ENCODE measurements around the gene ZNF562. TPM values are rescaled to one million over a fixed set of nuclear protein-coding genes. Genes with fewer than 3 reads are reported as not detected.
"Not testable (repeated sequence)": the region's sequence is repeated elsewhere in the genome, so short reads cannot be mapped to it uniquely, and the experiment has no call there.

Gene ZNF562
- 10 to 100 TPM; 18.8 to 22.5 TPM for total RNA-seq

GRCh38 chr19:9674663-9675357, at the start of gene ZNF562:
TSS of gene ZNF562 (minus strand) at chr19:9675100. CDS start at chr19:9660744, 14,356 bp downstream.
- Mint-ChIP-seq H3K27ac (peak within 1 kb of the TSS; percentile 93), H3K4me1 (peaks cover 26% of the 10 kb centered on the region), H3K4me3 (peak within 1 kb of the TSS; percentile 86), H3K36me3 (ENCODE audit: low read depth) (peaks cover 51% of the 10 kb centered on the region), H3K27me3 (no peaks in the 10 kb centered on the region), H3K9me3 (peaks cover 38% of the 10 kb centered on the region)
- CTCF ChIA-PET: interaction anchor here (0.6 kb wide), 2 partner anchors 82 to 85 kb away, joined by 3 to 6 read pairs; no protein-coding TSS in a partner anchor
- peak; percentile 85 for DNase-seq
- POLR2A ChIA-PET: interaction anchor here (0.7 to 1.1 kb wide), 4 partner anchors 11 to 94 kb away, joined by 3 to 6 read pairs (median 5); partner anchors contain the start of gene ZNF846

GRCh38 chr19:9724157-9724556, 49.3 kb upstream of the ZNF562 start:
- CTCF ChIA-PET: no interaction called here
- H3K9me3 Mint-ChIP-seq: peaks cover 39% of the 10 kb centered on the region
- no peaks in the 10 kb centered on the region for H3K27me3 Mint-ChIP-seq
- peaks cover 4% of the 10 kb centered on the region for H3K4me1 Mint-ChIP-seq
- no peak overlapping the region for H3K4me3 Mint-ChIP-seq
- DNase-seq: no peak
- no peak overlapping the region for H3K27ac Mint-ChIP-seq
- POLR2A ChIA-PET: no interaction called here
- no peaks in the 10 kb centered on the region for H3K36me3 Mint-ChIP-seq (ENCODE audit: low read depth)

- Mint-ChIP-seq H3K27ac (no peak overlapping the region), H3K9me3 (peaks cover 34% of the 10 kb centered on the region), H3K4me1 (peaks cover 4% of the 10 kb centered on the region), H3K4me3 (no peak overlapping the region), H3K27me3 (no peaks in the 10 kb centered on the region), H3K36me3 (ENCODE audit: low read depth) (no peaks in the 10 kb centered on the region)
- ChIA-PET POLR2A (no interaction called here), CTCF (no interaction called here)
- no peak for DNase-seq
Observed at GRCh38 chr19:9721861-9722260, 47.0 kb upstream of the ZNF562 start.

- H3K27me3 Mint-ChIP-seq: no peaks in the 10 kb centered on the region
- ChIA-PET CTCF (no interaction called here), POLR2A (no interaction called here)
- no peak overlapping the region for H3K4me3 Mint-ChIP-seq
- DNase-seq: no peak
- H3K9me3 Mint-ChIP-seq: peaks cover 30% of the 10 kb centered on the region
- H3K27ac Mint-ChIP-seq: no peak overlapping the region
- H3K36me3 Mint-ChIP-seq (ENCODE audit: low read depth): no peaks in the 10 kb centered on the region
- peaks cover 4% of the 10 kb centered on the region for H3K4me1 Mint-ChIP-seq
Observed at GRCh38 chr19:9720541-9720940, 45.6 kb upstream of the ZNF562 start.

GRCh38 chr19:9711815-9712214, 36.9 kb upstream of the ZNF562 start:
- Mint-ChIP-seq H3K4me3 (no peak overlapping the region), H3K27me3 (no peaks in the 10 kb centered on the region), H3K4me1 (no peaks in the 10 kb centered on the region), H3K27ac (no peak overlapping the region), H3K36me3 (ENCODE audit: low read depth) (no peaks in the 10 kb centered on the region), H3K9me3 (peaks cover 39% of the 10 kb centered on the region)
- ChIA-PET POLR2A (no interaction called here), CTCF (no interaction called here)
- DNase-seq: no peak

GRCh38 chr19:9709305-9709704, 34.4 kb upstream of the ZNF562 start:
- H3K36me3 Mint-ChIP-seq (ENCODE audit: low read depth): no peaks in the 10 kb centered on the region
- H3K27me3 Mint-ChIP-seq: no peaks in the 10 kb centered on the region
- ChIA-PET CTCF (no interaction called here), POLR2A (no interaction called here)
- H3K27ac Mint-ChIP-seq: no peak overlapping the region
- no peaks in the 10 kb centered on the region for H3K4me1 Mint-ChIP-seq
- no peak overlapping the region for H3K4me3 Mint-ChIP-seq
- DNase-seq: no peak
- peaks cover 36% of the 10 kb centered on the region for H3K9me3 Mint-ChIP-seq

GRCh38 chr19:9705836-9706235, 30.9 kb upstream of the ZNF562 start:
- no peak for DNase-seq
- Mint-ChIP-seq H3K36me3 (ENCODE audit: low read depth) (no peaks in the 10 kb centered on the region), H3K27ac (no peak overlapping the region), H3K9me3 (peaks cover 21% of the 10 kb centered on the region), H3K27me3 (no peaks in the 10 kb centered on the region), H3K4me3 (no peak overlapping the region), H3K4me1 (peaks cover 8% of the 10 kb centered on the region)
- ChIA-PET CTCF (no interaction called here), POLR2A (no interaction called here)

GRCh38 chr19:9702186-9702585, 27.3 kb upstream of the ZNF562 start:
- Mint-ChIP-seq H3K4me3 (no peak overlapping the region), H3K9me3 (peaks cover 22% of the 10 kb centered on the region), H3K27ac (no peak overlapping the region), H3K36me3 (ENCODE audit: low read depth) (no peaks in the 10 kb centered on the region), H3K27me3 (no peaks in the 10 kb centered on the region), H3K4me1 (peaks cover 8% of the 10 kb centered on the region)
- ChIA-PET CTCF (no interaction called here), POLR2A (no interaction called here)
- no peak for DNase-seq

GRCh38 chr19:9700229-9700981, 25.5 kb upstream of the ZNF562 start:
- CTCF ChIA-PET: no interaction called here
- Mint-ChIP-seq H3K27me3 (no peaks in the 10 kb centered on the region), H3K4me1 (peaks cover 8% of the 10 kb centered on the region), H3K4me3 (no peak overlapping the region), H3K27ac (no peak overlapping the region), H3K9me3 (peaks cover 23% of the 10 kb centered on the region), H3K36me3 (ENCODE audit: low read depth) (no peaks in the 10 kb centered on the region)
- DNase-seq: no peak
- POLR2A ChIA-PET: no interaction called here

- DNase-seq; POLR2A ChIA-PET; H3K36me3 Mint-ChIP-seq (ENCODE audit: low read depth); H3K27ac Mint-ChIP-seq; CTCF ChIA-PET; H3K4me1 Mint-ChIP-seq; H3K27me3 Mint-ChIP-seq; H3K4me3 Mint-ChIP-seq: not testable (repeated sequence)
- H3K9me3 Mint-ChIP-seq: peaks cover 40% of the 10 kb centered on the region
Observed at GRCh38 chr19:9690301-9690700, 15.4 kb upstream of the ZNF562 start.

- H3K27me3 Mint-ChIP-seq; DNase-seq; H3K36me3 Mint-ChIP-seq (ENCODE audit: low read depth); H3K4me3 Mint-ChIP-seq; H3K27ac Mint-ChIP-seq; CTCF ChIA-PET; H3K4me1 Mint-ChIP-seq; POLR2A ChIA-PET: not testable (repeated sequence)
- peaks cover 13% of the 10 kb centered on the region for H3K9me3 Mint-ChIP-seq
Observed at GRCh38 chr19:9679996-9680395, 5.1 kb upstream of the ZNF562 start.

- POLR2A ChIA-PET: interaction anchor here (1.0 to 1.1 kb wide), 2 partner anchors 14 to 93 kb away, joined by 4 to 6 read pairs; partner anchors contain the start of gene ZNF846
- DNase-seq: not testable (repeated sequence)
Observed at GRCh38 chr19:9675358-9675901, 530 bp upstream of the ZNF562 start.

GRCh38 chr19:9673912-9674662, 813 bp downstream of the ZNF562 start:
- H3K27me3 Mint-ChIP-seq: no peaks in the 10 kb centered on the region
- H3K36me3 Mint-ChIP-seq (ENCODE audit: low read depth): peaks cover 58% of the 10 kb centered on the region
- H3K4me3 Mint-ChIP-seq: peak overlapping the region; percentile 86
- peaks cover 27% of the 10 kb centered on the region for H3K4me1 Mint-ChIP-seq
- POLR2A ChIA-PET: interaction anchor here (0.7 to 0.8 kb wide), 2 partner anchors 11 to 93 kb away, joined by 3 to 6 read pairs; partner anchors contain the start of gene ZNF846
- CTCF ChIA-PET: no interaction called here
- H3K9me3 Mint-ChIP-seq: peaks cover 45% of the 10 kb centered on the region
- DNase-seq: peak; percentile 22
- H3K27ac Mint-ChIP-seq: peak overlapping the region; percentile 93

More at GRCh38 chr19:9675358-9675901, 530 bp upstream of the ZNF562 start:
- peaks cover 35% of the 10 kb centered on the region for H3K9me3 Mint-ChIP-seq
- peak overlapping the region; percentile 93 for H3K27ac Mint-ChIP-seq
- H3K36me3 Mint-ChIP-seq (ENCODE audit: low read depth): peaks cover 45% of the 10 kb centered on the region
- peak overlapping the region; percentile 86 for H3K4me3 Mint-ChIP-seq
- peaks cover 26% of the 10 kb centered on the region for H3K4me1 Mint-ChIP-seq
- not testable (repeated sequence) for H3K27me3 Mint-ChIP-seq
- CTCF ChIA-PET: interaction anchor here (0.6 kb wide), 2 partner anchors 83 to 86 kb away, joined by 3 to 6 read pairs; no protein-coding TSS in a partner anchor
